MM.1S (cell line): Measurements from ENCODE around the gene IL37.

Experiments
- DNase-seq: peaks from one replicate; pipeline ENCODE4 v3.0.0-alpha.2; 2015
- H2AFZ ChIP-seq: fragments of 300-600 bp; sonication (generic); 2 replicates; pipeline ENCODE4 v1.6.0; 2016; ENCODE audit warnings: antibody characterized with exemption, low read length
- H3F3A ChIP-seq: fragments of 300-600 bp; sonication (generic); 2 replicates; pipeline ENCODE4 v1.6.1; 2016; ENCODE audit warnings: mild to moderate bottlenecking, antibody characterized with exemption, low read length, moderate library complexity, mixed read lengths; ENCODE audit not compliant: insufficient read depth
- H3K27ac ChIP-seq: fragments of 300-600 bp; sonication (generic); 2 replicates; pipeline ENCODE4 v1.5.1; 2016; ENCODE audit warnings: mild to moderate bottlenecking, low read length
- H3K27me3 ChIP-seq: fragments of 300-600 bp; sonication (generic); replicated peaks from 2 replicates; pipeline ENCODE4 v1.6.0; 2016; ENCODE audit warnings: low read length; ENCODE audit not compliant: insufficient read depth
- H3K36me3 ChIP-seq: fragments of 300-600 bp; sonication (generic); replicated peaks from 2 replicates; pipeline ENCODE4 v1.6.1; 2016; ENCODE audit warnings: mild to moderate bottlenecking, low read length, mixed read lengths; ENCODE audit not compliant: insufficient read depth
- H3K4me1 ChIP-seq: fragments of 300-600 bp; sonication (generic); 2 replicates; pipeline ENCODE4 v1.6.1; 2016; ENCODE audit warnings: low read length, mixed read lengths
- H3K4me2 ChIP-seq: fragments of 300-600 bp; sonication (generic); 2 replicates; pipeline ENCODE4 v1.6.0; 2016; ENCODE audit warnings: low read depth, low read length
- H3K4me3 ChIP-seq: fragments of 300-600 bp; sonication (generic); 2 replicates; pipeline ENCODE4 v1.5.1; 2016; ENCODE audit warnings: low read length, mixed read lengths
- H3K79me2 ChIP-seq: fragments of 300-600 bp; sonication (generic); 2 replicates; pipeline ENCODE4 v1.6.1; 2016; ENCODE audit warnings: mixed run types, low read length, mixed read lengths
- H3K9ac ChIP-seq: fragments of 300-600 bp; sonication (generic); 2 replicates; pipeline ENCODE4 v1.6.1; 2016; ENCODE audit warnings: low read length, mixed read lengths
- H3K9me2 ChIP-seq: fragments of 300-600 bp; sonication (generic); replicated peaks from 2 replicates; pipeline ENCODE4 v1.6.1; 2016; ENCODE audit warnings: mild to moderate bottlenecking, low read length, mixed read lengths; ENCODE audit not compliant: insufficient read depth
- H3K9me3 ChIP-seq: fragments of 300-600 bp; sonication (generic); replicated peaks from 2 replicates; pipeline ENCODE4 v1.6.1; 2016; ENCODE audit warnings: mild to moderate bottlenecking, low read length, mixed read lengths; ENCODE audit not compliant: insufficient read depth
- H4K20me1 ChIP-seq: fragments of 300-600 bp; sonication (generic); 2 replicates; pipeline ENCODE4 v1.6.1; 2016; ENCODE audit warnings: mild to moderate bottlenecking, low read length, moderate library complexity, mixed read lengths; ENCODE audit not compliant: insufficient read depth
- EZH2 ChIP-seq: fragments of 300-600 bp; sonication (generic); optimal IDR thresholded peaks from 2 replicates; pipeline ENCODE3; 2017; ENCODE audit warnings: low read depth, mild to moderate bottlenecking, antibody characterized with exemption, low read length, mixed read lengths
- EZH2phosphoT487 ChIP-seq: fragments of 300-600 bp; sonication (generic); IDR thresholded peaks from 2 replicates; pipeline ENCODE4 v1.6.1; 2018; ENCODE audit warnings: antibody characterized with exemption, low read length
- TF ChIP-seq, protein P1 (sequence below): fragments of 300-600 bp; sonication (generic); IDR thresholded peaks from 2 replicates; pipeline ENCODE4 v1.5.1; 2016; ENCODE audit warnings: antibody characterized with exemption, low read length, mixed read lengths

Gene IL37

DNA sequence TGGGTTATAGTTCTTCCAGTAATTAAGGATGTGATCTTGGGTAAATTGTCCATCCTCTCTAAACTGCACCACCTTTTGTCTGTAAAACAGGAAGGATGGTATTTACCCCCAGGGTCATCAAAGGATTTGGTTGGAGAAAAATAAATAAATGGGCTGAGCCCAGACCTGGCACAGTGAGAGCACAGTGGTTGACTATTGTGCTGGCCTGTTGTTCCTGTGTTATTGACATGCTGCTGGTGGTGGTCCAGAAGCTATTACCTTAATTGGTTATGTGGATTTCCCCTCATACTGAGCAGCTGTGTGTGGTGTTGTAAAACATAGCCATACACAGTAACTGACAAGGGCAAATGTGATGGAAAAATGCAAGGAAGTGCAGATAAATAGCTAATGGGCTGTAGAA is 746 bp upstream of the IL37 start:
- no peaks in the 10 kb centered on the region for H3K4me1 ChIP-seq
- H3F3A ChIP-seq = no peaks in the 10 kb centered on the region
- no peaks in the 10 kb centered on the region for H3K36me3 ChIP-seq
- H2AFZ ChIP-seq = no peak overlapping the region
- H3K9me2 ChIP-seq = no peaks in the 10 kb centered on the region
- H3K9me3 ChIP-seq = no peaks in the 10 kb centered on the region
- H3K27ac ChIP-seq = no peak overlapping the region
- no peaks in the 10 kb centered on the region for H3K27me3 ChIP-seq
- H3K9ac ChIP-seq = no peak overlapping the region
- H3K79me2 ChIP-seq = no peaks in the 10 kb centered on the region
- H4K20me1 ChIP-seq = no peaks in the 10 kb centered on the region
- no peak overlapping the region for H3K4me2 ChIP-seq
- H3K4me3 ChIP-seq = no peak overlapping the region
- no peak for DNase-seq
- TF ChIP-seq EZH2phosphoT487 (no peak), EZH2 (no peak)
- TF ChIP-seq, protein P1, sequence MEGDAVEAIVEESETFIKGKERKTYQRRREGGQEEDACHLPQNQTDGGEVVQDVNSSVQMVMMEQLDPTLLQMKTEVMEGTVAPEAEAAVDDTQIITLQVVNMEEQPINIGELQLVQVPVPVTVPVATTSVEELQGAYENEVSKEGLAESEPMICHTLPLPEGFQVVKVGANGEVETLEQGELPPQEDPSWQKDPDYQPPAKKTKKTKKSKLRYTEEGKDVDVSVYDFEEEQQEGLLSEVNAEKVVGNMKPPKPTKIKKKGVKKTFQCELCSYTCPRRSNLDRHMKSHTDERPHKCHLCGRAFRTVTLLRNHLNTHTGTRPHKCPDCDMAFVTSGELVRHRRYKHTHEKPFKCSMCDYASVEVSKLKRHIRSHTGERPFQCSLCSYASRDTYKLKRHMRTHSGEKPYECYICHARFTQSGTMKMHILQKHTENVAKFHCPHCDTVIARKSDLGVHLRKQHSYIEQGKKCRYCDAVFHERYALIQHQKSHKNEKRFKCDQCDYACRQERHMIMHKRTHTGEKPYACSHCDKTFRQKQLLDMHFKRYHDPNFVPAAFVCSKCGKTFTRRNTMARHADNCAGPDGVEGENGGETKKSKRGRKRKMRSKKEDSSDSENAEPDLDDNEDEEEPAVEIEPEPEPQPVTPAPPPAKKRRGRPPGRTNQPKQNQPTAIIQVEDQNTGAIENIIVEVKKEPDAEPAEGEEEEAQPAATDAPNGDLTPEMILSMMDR = no peak

DNA sequence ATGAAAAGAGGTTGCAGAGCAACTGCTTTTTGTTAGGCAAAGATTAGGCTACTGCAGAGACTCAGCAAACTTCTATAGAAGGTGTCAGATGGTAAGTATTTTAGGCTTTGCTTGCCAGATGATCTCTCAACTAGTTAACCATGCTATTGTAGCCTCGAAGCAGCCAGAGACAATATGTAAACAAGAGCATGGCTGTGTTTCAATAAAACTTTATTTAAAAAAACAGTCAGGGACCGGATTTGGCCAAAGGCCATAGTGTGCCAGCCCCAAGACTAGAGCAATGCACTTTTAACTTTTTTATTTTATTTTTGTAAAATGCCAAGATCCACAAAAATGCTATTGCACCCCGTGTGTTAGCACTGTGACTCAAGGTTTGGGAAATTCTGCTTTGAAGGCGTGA is 1.4 kb downstream of the IL37 start:
- Histone ChIP-seq H3K4me2 (no peak overlapping the region), H3K9me2 (no peaks in the 10 kb centered on the region), H3K27ac (no peak overlapping the region), H3F3A (no peaks in the 10 kb centered on the region), H4K20me1 (no peaks in the 10 kb centered on the region), H3K79me2 (no peaks in the 10 kb centered on the region), H3K4me1 (no peaks in the 10 kb centered on the region), H3K9me3 (no peaks in the 10 kb centered on the region), H3K36me3 (no peaks in the 10 kb centered on the region), H3K27me3 (no peaks in the 10 kb centered on the region), H3K9ac (no peak overlapping the region), H2AFZ (no peak overlapping the region), H3K4me3 (no peak overlapping the region)
- no peak for DNase-seq
- TF ChIP-seq EZH2 (no peak), EZH2phosphoT487 (no peak)
- TF ChIP-seq, protein P1 = no peak

DNA sequence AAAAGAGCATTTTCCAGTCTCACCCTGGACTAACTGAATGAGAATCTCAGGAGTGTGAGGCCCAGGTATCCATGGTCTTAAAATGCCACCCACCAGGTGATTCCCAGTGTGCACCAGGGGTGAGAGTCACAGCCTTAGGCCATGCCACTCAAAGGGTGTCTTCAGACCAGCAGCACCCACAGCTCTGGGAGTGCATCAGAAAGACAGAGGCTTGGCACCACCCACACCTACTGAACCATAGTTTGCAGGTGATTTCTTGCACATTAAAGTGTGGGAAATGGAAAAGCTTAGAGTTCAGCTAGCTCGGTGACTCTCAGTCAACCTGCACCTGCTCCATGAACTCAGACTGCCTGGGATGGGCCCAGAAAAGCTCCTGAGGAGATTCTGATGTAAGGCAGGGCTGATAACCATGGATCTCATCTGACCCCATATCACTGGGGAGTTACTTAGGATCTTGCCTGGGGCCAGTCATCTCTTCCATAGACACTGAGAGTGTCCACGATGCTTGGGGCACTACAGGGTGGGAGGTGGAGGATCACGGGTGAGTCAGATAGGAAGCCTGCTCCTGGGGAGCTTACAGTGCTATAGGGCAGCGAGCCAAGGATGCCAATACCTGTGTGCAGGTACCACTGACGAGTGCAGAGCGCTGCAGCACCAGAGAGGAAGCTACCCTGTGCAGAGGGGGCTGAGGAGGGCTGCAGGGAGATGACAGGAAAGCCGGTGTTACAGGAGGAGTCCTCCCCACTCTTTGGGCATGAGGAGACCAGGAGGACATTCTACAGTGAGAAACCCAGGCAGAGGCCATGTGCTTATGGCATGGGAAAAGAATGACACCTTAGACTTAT is 4.6 kb downstream of the IL37 start:
- Histone ChIP-seq H3F3A (no peaks in the 10 kb centered on the region), H3K9me2 (no peaks in the 10 kb centered on the region), H3K9me3 (no peaks in the 10 kb centered on the region), H4K20me1 (no peaks in the 10 kb centered on the region), H3K79me2 (no peaks in the 10 kb centered on the region), H3K4me1 (no peaks in the 10 kb centered on the region), H2AFZ (no peak overlapping the region), H3K4me3 (no peak overlapping the region), H3K36me3 (no peaks in the 10 kb centered on the region), H3K9ac (no peak overlapping the region), H3K27me3 (no peaks in the 10 kb centered on the region), H3K27ac (no peak overlapping the region), H3K4me2 (no peak overlapping the region)
- no peak for DNase-seq
- no peak for TF ChIP-seq EZH2phosphoT487
- TF ChIP-seq, protein P1 = no peak
- TF ChIP-seq EZH2 = no peak
